ENCODE results near the gene CFDP1. TPM values are rescaled to one million over a fixed set of nuclear protein-coding genes. Genes with fewer than 3 reads are reported as not detected.
"Not testable (repeated sequence)": the region's sequence is repeated elsewhere in the genome, so short reads cannot be mapped to it uniquely, and the experiment has no call there.

CFDP1 gene
- total RNA-seq, 1 donor from 2014 or later = 38.9 TPM

DNA sequence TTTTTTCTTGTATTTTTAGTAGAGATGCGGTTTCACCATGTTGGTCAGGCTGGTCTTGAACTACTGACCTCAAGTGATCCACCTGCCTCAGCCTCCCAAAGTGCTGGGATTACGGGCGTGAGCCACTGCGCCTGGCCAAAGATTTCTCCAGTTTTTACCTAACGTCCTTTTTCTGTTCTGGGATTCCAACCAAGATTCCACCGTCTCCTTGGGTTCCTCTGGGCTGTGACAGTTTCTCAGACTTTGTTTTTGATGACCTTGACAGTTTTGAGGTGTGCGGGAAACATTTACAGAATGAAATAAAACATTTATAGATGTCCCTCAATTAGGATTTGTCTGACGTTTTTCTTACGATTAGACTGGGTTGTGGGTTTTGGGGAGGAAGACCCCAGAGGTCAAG is 163.9 kb downstream of the CFDP1 start:
- H3K4me1 Mint-ChIP-seq; H3K27ac Mint-ChIP-seq; DNase-seq; H3K9me3 Mint-ChIP-seq; intact Hi-C loops (cut with micrococcal nuclease); H3K36me3 Mint-ChIP-seq (ENCODE audit: low read depth); H3K4me3 Mint-ChIP-seq: not testable (repeated sequence)
- H3K27me3 Mint-ChIP-seq = peaks cover 36% of the 10 kb centered on the region

GRCh38 chr16:75267631-75268264 is 165.6 kb downstream of the CFDP1 start:
- Mint-ChIP-seq H3K27me3 (peaks cover 48% of the 10 kb centered on the region), H3K36me3 (ENCODE audit: low read depth) (no peaks in the 10 kb centered on the region), H3K4me1 (no peaks in the 10 kb centered on the region), H3K27ac (peak overlapping the region; percentile 48), H3K4me3 (no peak overlapping the region), H3K9me3 (no peaks in the 10 kb centered on the region)
- intact Hi-C loops (cut with micrococcal nuclease) = no loop called here
- DNase-seq = no peak

- no peak overlapping the region for H3K27ac Mint-ChIP-seq
- H3K4me1 Mint-ChIP-seq = no peaks in the 10 kb centered on the region
- no peaks in the 10 kb centered on the region for H3K9me3 Mint-ChIP-seq
- peaks cover 51% of the 10 kb centered on the region for H3K27me3 Mint-ChIP-seq
- no peak for DNase-seq
- intact Hi-C loops (cut with micrococcal nuclease) = no loop called here
- no peak overlapping the region for H3K4me3 Mint-ChIP-seq
- H3K36me3 Mint-ChIP-seq (ENCODE audit: low read depth) = no peaks in the 10 kb centered on the region
Observed at GRCh38 chr16:75266738-75267630, 166.3 kb downstream of the CFDP1 start.

DNA sequence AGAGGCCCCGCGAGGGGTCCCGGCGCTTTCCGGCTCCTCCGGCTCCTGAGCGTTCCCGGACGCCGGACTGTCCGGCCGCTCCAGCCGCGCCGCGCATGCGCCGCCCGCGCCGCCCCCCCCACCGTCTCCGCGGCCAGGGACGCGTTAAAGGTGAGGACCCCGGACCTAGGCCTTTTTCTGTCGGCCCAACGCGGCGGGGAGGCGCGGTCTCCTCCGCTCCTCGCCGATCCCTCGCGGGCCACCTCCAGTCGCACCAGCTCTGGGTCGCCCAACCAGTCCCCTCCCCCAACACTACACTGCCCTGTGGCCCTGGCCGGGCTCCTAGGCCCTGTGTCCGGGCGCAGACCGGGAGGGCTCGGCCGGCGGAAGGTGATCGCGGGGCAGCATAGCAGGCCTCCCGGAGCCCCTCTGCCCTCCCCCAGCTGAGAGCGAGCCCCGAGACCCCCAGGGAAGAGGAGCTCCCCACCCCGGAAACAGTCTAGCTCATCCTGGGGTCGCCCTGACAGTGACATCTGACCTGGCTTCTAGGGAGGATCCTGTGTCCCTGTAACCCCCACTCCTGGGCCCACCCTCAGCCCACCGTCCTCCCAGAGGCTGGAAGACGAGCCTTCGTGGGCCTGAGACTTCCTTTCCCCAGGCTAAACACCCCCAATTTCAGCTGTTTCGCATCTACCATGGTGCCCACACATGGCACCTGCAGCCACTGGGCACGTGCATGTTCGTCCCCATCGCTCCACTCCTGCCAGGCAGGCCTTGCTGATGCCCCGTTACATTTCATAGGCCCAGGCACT is 167.2 kb downstream of the CFDP1 start:
- H3K4me3 Mint-ChIP-seq = peak overlapping the region; percentile 59
- no peaks in the 10 kb centered on the region for H3K36me3 Mint-ChIP-seq (ENCODE audit: low read depth)
- intact Hi-C loops (cut with micrococcal nuclease) = no loop called here
- no peaks in the 10 kb centered on the region for H3K4me1 Mint-ChIP-seq
- no peak overlapping the region for H3K27ac Mint-ChIP-seq
- H3K27me3 Mint-ChIP-seq = peaks cover 47% of the 10 kb centered on the region
- no peaks in the 10 kb centered on the region for H3K9me3 Mint-ChIP-seq
- no peak for DNase-seq

GRCh38 chr16:75264999-75265910 is 168.0 kb downstream of the CFDP1 start:
- peak; percentile 51 for DNase-seq
- Mint-ChIP-seq H3K4me3 (no peak overlapping the region), H3K4me1 (no peaks in the 10 kb centered on the region), H3K9me3 (no peaks in the 10 kb centered on the region), H3K36me3 (ENCODE audit: low read depth) (no peaks in the 10 kb centered on the region), H3K27ac (no peak overlapping the region), H3K27me3 (peaks cover 51% of the 10 kb centered on the region)
- intact Hi-C loops (cut with micrococcal nuclease) = no loop called here

DNA sequence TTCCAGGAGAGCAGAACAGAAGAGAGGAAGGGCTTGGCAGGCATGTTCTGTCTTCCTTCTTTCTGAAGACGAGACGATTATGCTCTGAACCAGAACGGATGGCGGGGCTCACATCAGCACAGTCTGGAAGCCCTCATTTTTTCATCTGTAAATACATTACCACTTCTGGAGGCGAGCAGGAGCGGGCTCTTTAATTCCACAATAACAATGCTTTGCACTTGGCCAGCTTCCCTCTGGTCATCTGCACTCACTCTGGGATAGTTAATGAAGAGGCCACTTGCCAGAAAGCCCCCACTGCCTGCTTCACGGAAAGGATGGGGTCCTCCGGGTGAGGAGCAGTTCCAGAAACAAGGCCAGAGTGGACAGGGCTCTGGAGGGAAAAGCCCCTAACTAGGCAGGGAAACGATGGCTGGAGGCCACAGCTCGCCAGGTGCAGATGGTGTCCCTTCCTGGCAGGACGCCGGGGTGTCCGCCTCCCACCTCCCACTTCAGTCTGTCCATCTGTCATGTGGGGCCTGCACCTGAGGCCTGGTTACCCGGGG is 168.8 kb downstream of the CFDP1 start:
- Mint-ChIP-seq H3K27ac (no peak overlapping the region), H3K4me3 (no peak overlapping the region), H3K36me3 (ENCODE audit: low read depth) (no peaks in the 10 kb centered on the region), H3K27me3 (peaks cover 50% of the 10 kb centered on the region), H3K9me3 (no peaks in the 10 kb centered on the region), H3K4me1 (no peaks in the 10 kb centered on the region)
- intact Hi-C loops (cut with micrococcal nuclease) = no loop called here
- DNase-seq = no peak

DNA sequence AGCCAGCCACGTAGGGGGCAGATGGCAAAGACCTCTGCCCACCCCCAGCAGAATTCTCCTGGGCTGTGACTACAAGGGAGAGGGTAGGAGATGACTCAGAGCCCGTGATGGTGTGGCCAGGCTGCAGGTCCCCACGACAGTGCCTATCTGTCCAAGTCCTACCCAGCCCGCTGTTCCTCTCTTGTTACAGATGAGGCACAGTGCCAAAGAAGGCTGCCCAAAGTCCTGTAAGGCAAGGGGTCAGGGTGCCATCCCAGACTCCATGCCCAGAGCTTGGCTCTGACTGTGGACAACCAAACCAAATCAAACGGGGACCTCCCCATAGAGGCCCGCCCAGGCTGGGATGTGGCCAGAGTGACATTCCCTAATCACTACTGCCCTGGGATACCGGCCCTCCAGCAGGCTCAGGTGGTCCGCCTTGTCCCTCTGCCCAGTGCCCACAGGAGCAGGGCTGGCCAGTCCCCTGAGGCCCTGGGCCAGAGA is 169.3 kb downstream of the CFDP1 start:
- Mint-ChIP-seq H3K4me3 (no peak overlapping the region), H3K9me3 (no peaks in the 10 kb centered on the region)

DNA sequence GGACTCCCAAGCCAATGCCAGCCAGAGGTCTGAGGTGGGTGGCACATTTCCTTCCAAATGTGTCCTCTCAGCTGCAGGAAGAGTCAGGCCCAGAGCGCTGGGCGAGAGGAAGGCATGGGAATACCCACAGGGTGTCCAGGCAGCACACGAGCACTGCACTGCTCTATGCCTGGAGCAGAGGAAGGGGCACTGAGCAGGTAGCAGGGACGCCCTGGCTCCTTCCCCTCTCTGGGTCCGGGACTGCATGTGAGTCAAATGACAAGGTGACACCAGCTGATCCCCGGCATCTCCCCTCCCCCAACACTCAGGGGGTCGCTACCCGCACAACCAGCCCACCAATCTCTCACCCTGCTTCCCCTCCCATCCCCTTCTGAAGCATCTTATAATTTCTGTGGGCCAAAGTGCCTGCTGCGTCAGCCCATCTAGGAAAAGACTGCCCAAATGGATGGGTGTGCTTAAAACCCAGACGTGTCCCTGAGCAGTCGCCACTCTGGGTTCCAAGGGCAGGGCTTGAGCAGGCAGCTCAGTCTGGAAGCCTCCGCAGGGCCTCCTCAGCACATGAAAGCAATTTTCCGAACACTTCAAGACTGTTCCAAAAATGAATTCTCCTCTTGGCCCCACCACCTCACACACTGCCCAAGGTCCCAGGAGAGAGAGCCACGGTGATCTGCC is 169.9 kb downstream of the CFDP1 start:
- Mint-ChIP-seq H3K36me3 (ENCODE audit: low read depth) (no peaks in the 10 kb centered on the region), H3K9me3 (no peaks in the 10 kb centered on the region), H3K4me3 (no peak overlapping the region), H3K27me3 (peaks cover 49% of the 10 kb centered on the region), H3K27ac (no peak overlapping the region), H3K4me1 (no peaks in the 10 kb centered on the region)
- DNase-seq = no peak
- intact Hi-C loops (cut with micrococcal nuclease) = no loop called here

More for the DNA sequence above, 169.3 kb downstream of the CFDP1 start:
- intact Hi-C loops (cut with micrococcal nuclease) = no loop called here
- no peak for DNase-seq
- Mint-ChIP-seq H3K4me1 (no peaks in the 10 kb centered on the region), H3K27me3 (peaks cover 48% of the 10 kb centered on the region), H3K27ac (no peak overlapping the region), H3K36me3 (ENCODE audit: low read depth) (no peaks in the 10 kb centered on the region)

DNA sequence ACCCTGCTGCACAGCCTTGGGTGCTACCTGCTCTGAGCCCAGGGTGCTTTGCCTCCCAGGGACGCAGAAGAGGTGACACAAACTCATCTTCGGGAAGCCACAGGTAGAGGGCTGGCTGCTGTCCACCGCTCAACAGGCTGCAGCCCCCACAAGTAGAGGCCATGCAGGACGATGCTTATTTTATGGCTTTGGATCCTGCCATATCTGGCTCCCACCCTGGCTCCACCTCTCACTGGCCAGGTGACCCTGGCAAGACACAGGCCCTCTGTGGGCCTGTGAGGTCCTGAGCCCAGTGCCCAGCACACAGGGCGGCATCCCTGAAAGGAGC is 170.5 kb downstream of the CFDP1 start:
- intact Hi-C loops (cut with micrococcal nuclease) = no loop called here
- no peak overlapping the region for H3K27ac Mint-ChIP-seq
- H3K4me3 Mint-ChIP-seq = no peak overlapping the region
- peaks cover 48% of the 10 kb centered on the region for H3K27me3 Mint-ChIP-seq
- no peaks in the 10 kb centered on the region for H3K4me1 Mint-ChIP-seq
- DNase-seq = no peak
- H3K36me3 Mint-ChIP-seq (ENCODE audit: low read depth) = no peaks in the 10 kb centered on the region
- no peaks in the 10 kb centered on the region for H3K9me3 Mint-ChIP-seq

- no peaks in the 10 kb centered on the region for H3K36me3 Mint-ChIP-seq (ENCODE audit: low read depth)
- peaks cover 46% of the 10 kb centered on the region for H3K27me3 Mint-ChIP-seq
- H3K4me3 Mint-ChIP-seq = no peak overlapping the region
- H3K9me3 Mint-ChIP-seq = no peaks in the 10 kb centered on the region
- DNase-seq = no peak
- intact Hi-C loops (cut with micrococcal nuclease) = no loop called here
- H3K4me1 Mint-ChIP-seq = no peaks in the 10 kb centered on the region
- H3K27ac Mint-ChIP-seq = no peak overlapping the region
Observed at GRCh38 chr16:75262104-75262799, 171.1 kb downstream of the CFDP1 start.

DNA sequence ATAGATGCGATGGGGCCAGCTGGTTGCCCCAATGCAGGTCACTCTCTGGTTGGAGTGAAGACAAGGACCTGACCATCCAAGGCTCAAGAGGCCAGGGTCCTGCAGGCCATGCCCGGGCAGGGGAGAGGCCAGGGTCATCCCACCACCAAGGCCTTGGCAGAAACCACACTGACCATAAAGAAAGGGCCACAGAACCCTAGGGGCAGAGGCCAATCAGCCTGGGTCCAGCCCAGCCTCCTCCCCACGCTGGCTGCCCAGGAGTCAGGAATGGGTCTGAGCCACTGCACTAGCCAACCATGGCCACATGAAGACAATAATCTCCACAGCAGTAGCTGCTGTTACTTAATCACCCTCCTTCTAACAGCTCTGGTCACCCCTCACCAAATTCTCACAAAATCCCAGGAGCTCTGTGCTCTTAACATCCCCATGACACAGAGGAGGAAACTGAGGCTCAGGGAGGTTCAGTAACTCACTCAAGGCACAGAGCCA is 171.7 kb downstream of the CFDP1 start:
- Mint-ChIP-seq H3K9me3 (no peaks in the 10 kb centered on the region), H3K4me1 (no peaks in the 10 kb centered on the region), H3K4me3 (no peak overlapping the region), H3K27ac (no peak overlapping the region), H3K27me3 (peaks cover 41% of the 10 kb centered on the region), H3K36me3 (ENCODE audit: low read depth) (no peaks in the 10 kb centered on the region)
- DNase-seq = no peak
- intact Hi-C loops (cut with micrococcal nuclease) = no loop called here
